Measurements from ENCODE around the gene QPRT.
"Not testable (repeated sequence)": the region's sequence is repeated elsewhere in the genome, so short reads cannot be mapped to it uniquely, and the experiment has no call there.

Gene QPRT

DNA sequence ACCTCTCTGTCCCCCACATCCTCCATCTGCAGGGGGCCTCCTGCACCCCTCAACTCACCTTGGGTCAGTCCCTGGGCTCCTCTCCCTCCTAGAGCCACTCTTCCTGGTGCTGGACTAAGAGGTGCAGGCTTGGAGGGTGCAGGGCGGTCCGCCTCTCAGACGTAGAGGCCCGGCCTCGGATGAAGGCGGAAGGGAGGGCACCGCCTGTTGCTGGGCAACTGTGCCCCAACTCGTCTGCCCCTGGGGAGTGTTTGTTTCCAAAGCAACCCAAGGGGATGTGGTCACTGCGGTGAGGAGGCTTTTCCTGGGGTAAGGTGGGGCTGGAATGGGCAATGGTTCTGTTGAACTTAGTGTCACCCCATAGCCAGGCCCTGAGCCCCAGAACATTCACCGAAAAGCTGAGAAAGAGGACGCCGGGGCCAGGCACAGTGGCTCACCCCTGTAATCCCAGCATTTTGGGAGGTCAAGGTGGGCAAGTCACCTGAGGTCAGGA, 66.9 kb downstream of the QPRT start, which contains the start of gene C16orf54:
TSS of gene C16orf54 (minus strand) at position 138 of the 493 bp plus-strand sequence. CDS start 1,039 bp downstream, outside the sequence.
- DNase-seq (ENCODE audit: low read depth in 2 of 2), result peak; percentile 83

DNA sequence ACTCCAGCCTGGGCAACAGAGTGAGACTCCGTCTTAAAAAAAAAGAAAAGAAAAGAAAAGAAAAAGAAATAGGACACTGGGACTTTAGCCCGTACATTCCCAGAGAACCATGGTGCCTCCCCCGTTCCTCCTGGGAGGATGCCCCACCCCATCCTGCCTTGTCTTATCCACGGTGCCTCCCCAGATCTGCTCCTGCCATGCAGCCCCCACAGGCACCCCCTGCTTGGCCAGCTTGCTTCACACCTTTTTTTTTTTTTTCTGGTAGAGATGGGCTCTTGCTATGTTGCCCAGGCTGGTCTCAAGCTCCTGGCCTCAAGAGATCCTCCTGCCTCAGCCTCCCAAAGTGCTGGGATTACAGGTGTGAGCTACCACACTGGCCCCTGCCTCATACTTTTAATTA, 67.5 kb downstream of the QPRT start:
- not testable (repeated sequence) for DNase-seq (ENCODE audit: low read depth in 2 of 2)
